Measurements from ENCODE around the gene CACNG7.

GRCh38 chr19:53969366-53969765 lies 60.3 kb downstream of the CACNG7 start:
- TF ChIP-seq SP1 (IDR thresholded peaks at IDR 0.05) (no peak), REST (IDR thresholded peaks at IDR 0.05) (no peak), CTCF (IDR thresholded peaks at IDR 0.05; ENCODE audit: low read depth, low read length, missing input control) (no peak), ZBTB33 (IDR thresholded peaks at IDR 0.05) (no peak), MAX (IDR thresholded peaks at IDR 0.05) (no peak), RAD21 (IDR thresholded peaks at IDR 0.05) (no peak), ATF3 (IDR thresholded peaks at IDR 0.05) (no peak), YY1 (IDR thresholded peaks at IDR 0.05) (no peak), GABPA (IDR thresholded peaks at IDR 0.05 in 1 of 2, conservative IDR thresholded peaks at IDR 0.05 in 1 of 2) (no peak), TAF1 (conservative IDR thresholded peaks at IDR 0.05) (no peak), JUND (IDR thresholded peaks at IDR 0.05) (no peak), FOXA1 (IDR thresholded peaks at IDR 0.05) (no peak), EGR1 (IDR thresholded peaks at IDR 0.05; ENCODE audit: low read depth in 2 of 2) (no peak), HNF4A (conservative IDR thresholded peaks at IDR 0.05) (no peak)
